Measurements from ENCODE around the gene TBL1Y. TPM values are rescaled to one million over a fixed set of nuclear protein-coding genes. Genes with fewer than 3 reads are reported as not detected.
"Not testable (repeated sequence)": the region's sequence is repeated elsewhere in the genome, so short reads cannot be mapped to it uniquely, and the experiment has no call there.

Gene TBL1Y
- total RNA-seq, 4 donors from 2014 or later: 0.33 to 1.2 TPM; not detected in 2

DNA sequence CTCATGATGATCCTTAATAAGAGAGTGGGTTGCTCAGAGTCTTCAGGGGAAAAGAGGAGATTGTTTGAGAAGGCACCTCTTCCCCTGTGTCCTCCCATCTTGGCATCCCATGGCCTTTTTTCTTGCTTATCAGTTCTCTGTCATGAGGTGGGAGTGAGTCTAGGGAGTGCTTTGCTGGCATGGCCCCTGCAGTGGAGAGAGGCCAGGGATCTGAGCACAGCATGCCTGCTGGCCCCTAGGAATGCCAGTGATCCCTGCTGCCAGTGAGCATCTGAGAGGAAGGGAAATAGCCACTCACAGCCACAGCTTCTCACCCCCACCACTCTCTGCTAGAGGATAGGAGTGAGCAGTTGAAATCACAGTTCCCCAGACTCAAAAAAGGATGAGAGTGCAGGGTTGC is 168.2 kb downstream of the TBL1Y start:
- H3K27ac ChIP-seq (replicated peaks in 1 of 4): no peak overlapping the region
- H3K27me3 ChIP-seq: no peaks in the 10 kb centered on the region
- H3K4me1 ChIP-seq: no peaks in the 10 kb centered on the region
- intact Hi-C loops (cut with DNase I): no loop called here
- no peaks in the 10 kb centered on the region for H3K36me3 ChIP-seq
- TF ChIP-seq, protein P1, sequence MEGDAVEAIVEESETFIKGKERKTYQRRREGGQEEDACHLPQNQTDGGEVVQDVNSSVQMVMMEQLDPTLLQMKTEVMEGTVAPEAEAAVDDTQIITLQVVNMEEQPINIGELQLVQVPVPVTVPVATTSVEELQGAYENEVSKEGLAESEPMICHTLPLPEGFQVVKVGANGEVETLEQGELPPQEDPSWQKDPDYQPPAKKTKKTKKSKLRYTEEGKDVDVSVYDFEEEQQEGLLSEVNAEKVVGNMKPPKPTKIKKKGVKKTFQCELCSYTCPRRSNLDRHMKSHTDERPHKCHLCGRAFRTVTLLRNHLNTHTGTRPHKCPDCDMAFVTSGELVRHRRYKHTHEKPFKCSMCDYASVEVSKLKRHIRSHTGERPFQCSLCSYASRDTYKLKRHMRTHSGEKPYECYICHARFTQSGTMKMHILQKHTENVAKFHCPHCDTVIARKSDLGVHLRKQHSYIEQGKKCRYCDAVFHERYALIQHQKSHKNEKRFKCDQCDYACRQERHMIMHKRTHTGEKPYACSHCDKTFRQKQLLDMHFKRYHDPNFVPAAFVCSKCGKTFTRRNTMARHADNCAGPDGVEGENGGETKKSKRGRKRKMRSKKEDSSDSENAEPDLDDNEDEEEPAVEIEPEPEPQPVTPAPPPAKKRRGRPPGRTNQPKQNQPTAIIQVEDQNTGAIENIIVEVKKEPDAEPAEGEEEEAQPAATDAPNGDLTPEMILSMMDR (IDR thresholded peaks at IDR 0.05): no peak
- TF ChIP-seq EP300 (IDR thresholded peaks at IDR 0.05) (no peak), POLR2A (IDR thresholded peaks at IDR 0.05; ENCODE audit: low read depth) (no peak), POLR2AphosphoS5 (IDR thresholded peaks at IDR 0.05) (no peak)
- H3K4me3 ChIP-seq: no peak overlapping the region
- H3K9me3 ChIP-seq: no peaks in the 10 kb centered on the region
- DNase-seq (ENCODE audit: extremely low spot score): no peak

DNA sequence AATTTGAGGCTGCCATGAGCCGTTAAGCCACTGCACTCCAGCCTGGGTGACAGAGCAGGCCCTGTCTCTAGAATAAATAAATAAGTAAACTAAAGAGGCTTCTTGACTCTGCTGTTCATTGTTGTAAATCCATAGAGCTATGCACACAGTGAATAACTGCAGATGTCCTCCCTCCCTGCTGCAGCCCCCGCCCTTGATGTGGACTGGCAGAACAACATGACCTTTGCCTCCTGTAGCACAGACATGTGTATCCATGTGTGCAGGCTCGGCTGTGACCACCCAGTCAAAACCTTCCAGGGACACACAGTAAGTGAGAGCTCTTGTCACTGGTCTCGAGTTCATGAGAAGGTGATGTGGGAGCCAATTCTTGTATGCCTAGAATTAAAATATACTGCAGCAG is 170.1 kb downstream of the TBL1Y start:
- H3K4me3 ChIP-seq; intact Hi-C loops (cut with DNase I); H3K27me3 ChIP-seq; H3K4me1 ChIP-seq; H3K9me3 ChIP-seq; DNase-seq (ENCODE audit: extremely low spot score); H3K36me3 ChIP-seq; H3K27ac ChIP-seq (replicated peaks in 1 of 4): not testable (repeated sequence)
- WGBS: no CpG with 5 or more reads among the region's 4 CpGs

DNA sequence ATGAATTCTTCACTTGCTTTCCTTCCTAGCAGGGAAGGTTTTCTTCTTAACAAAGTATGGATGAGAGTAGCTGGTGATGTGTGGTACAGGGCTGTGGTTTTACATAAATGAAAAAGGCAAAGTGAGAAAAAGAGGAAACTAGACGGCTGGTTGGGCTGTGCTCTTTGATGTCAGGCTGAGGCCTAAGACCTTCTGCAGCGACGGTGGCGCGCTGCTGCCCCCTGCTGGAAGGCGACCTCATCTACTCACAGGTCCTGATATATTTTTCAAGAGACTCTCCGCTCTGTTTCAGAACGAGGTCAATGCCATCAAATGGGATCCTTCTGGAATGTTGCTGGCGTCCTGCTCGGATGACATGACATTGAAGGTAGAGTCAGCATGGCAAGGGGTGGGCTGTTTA is 175.1 kb downstream of the TBL1Y start:
- Histone ChIP-seq H3K4me3 (no peak overlapping the region), H3K36me3 (no peaks in the 10 kb centered on the region), H3K27ac (replicated peaks in 1 of 4) (no peak overlapping the region), H3K4me1 (no peaks in the 10 kb centered on the region), H3K27me3 (no peaks in the 10 kb centered on the region), H3K9me3 (no peaks in the 10 kb centered on the region)
- TF ChIP-seq POLR2AphosphoS5 (IDR thresholded peaks at IDR 0.05): no peak
- TF ChIP-seq, protein P1 (IDR thresholded peaks at IDR 0.05): peak in 1 of 3 experiments; percentile 73
- intact Hi-C loops (cut with DNase I): no loop called here
- no CpG with 5 or more reads among the region's 10 CpGs for WGBS
- DNase-seq (ENCODE audit: extremely low spot score): no peak

DNA sequence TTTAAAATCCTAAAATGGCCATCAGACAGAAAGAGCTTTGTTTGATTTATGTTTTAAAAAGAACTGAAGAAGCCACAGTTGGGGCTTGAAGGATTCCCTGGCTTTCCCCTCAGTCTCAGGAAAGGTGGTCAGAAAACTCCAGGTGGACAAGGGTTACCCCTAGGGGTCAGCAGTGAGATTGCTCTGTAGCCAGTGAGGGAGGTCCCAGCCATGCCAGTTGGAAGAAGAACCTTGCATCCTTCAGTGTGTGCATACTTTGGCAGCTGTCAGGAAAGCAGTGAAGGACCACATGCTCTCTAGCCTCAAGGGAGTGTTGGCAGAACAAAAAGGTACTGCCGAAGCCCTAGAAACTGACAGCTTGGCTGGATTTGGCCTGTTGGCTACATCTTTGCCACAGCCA is 182.3 kb downstream of the TBL1Y start:
- no peak for TF ChIP-seq POLR2AphosphoS5 (IDR thresholded peaks at IDR 0.05)
- TF ChIP-seq, protein P1 (IDR thresholded peaks at IDR 0.05): no peak
- no peak for TF ChIP-seq POLR2A (IDR thresholded peaks at IDR 0.05; ENCODE audit: low read depth)
- TF ChIP-seq EP300 (IDR thresholded peaks at IDR 0.05): no peak
- Histone ChIP-seq H3K27me3 (no peaks in the 10 kb centered on the region), H3K4me3 (no peak overlapping the region), H3K9me3 (no peaks in the 10 kb centered on the region), H3K27ac (replicated peaks in 1 of 4) (no peak overlapping the region), H3K36me3 (no peaks in the 10 kb centered on the region), H3K4me1 (no peaks in the 10 kb centered on the region)
- WGBS: no CpG with 5 or more reads among the region's 1 CpG
- no peak for DNase-seq (ENCODE audit: extremely low spot score)
- intact Hi-C loops (cut with DNase I): no loop called here

DNA sequence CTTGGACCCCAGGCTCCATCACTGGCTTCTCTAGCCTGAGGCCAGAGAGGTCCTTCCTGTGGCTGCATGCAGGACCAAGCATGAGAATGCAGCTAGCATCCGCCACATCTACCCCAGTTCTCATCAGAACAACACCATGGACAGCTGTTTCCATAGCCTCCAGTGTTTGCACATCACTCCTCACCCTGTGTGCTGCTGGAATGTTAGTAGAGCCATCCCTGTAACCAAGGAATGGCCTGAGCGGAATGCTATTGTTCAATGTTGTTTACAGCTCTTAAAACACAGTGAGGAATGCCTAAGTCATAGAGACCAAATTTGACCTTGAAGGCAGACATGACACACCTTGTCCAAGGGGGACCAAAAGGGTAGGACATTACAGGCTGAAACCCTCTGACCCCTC is 183.9 kb downstream of the TBL1Y start:
- no peak for DNase-seq (ENCODE audit: extremely low spot score)
- Histone ChIP-seq H3K27me3 (no peaks in the 10 kb centered on the region), H3K4me1 (no peaks in the 10 kb centered on the region), H3K4me3 (no peak overlapping the region), H3K27ac (replicated peaks in 1 of 4) (no peak overlapping the region), H3K36me3 (no peaks in the 10 kb centered on the region), H3K9me3 (no peaks in the 10 kb centered on the region)
- no CpG with 5 or more reads among the region's 2 CpGs for WGBS
- intact Hi-C loops (cut with DNase I): no loop called here
- TF ChIP-seq EP300 (IDR thresholded peaks at IDR 0.05) (no peak), POLR2A (IDR thresholded peaks at IDR 0.05; ENCODE audit: low read depth) (no peak), POLR2AphosphoS5 (IDR thresholded peaks at IDR 0.05) (no peak)
- TF ChIP-seq, protein P1 (IDR thresholded peaks at IDR 0.05): no peak

Measured in esophagus muscularis mucosa (tissue), 4 donors.